ENCODE measurements around the gene KCNB1. TPM values are rescaled to one million over a fixed set of nuclear protein-coding genes. Genes with fewer than 3 reads are reported as not detected.

KCNB1 gene
- total RNA-seq, 1 experiment from 2014 or later = 0.68 TPM

DNA sequence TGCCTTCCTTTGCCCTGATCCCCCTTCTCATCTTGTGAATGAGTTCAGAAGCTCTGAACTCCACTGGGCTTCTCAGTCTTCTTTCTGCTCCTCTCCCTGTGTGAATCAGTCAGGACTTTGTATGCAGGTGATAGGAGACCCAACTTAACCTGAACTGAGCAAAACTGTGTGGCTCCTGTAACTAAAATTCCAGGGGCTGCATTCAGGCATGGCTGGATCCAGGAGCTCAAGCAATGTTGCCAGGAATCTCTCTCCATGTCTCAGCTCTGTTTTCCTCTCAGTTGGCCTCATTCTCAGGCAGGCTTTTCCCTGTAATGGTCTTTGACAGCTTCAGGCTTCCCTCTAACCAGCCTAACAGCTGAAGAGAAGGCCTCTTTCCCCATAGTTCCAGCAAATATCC lies 153.7 kb downstream of the KCNB1 start:
- Histone ChIP-seq H3K27me3 (ENCODE audit: insufficient read depth, low read length) (no peaks in the 10 kb centered on the region), H2AK5ac (ENCODE audit: insufficient read length, low read length) (no peak overlapping the region), H2AFZ (ENCODE audit: low read length) (no peak overlapping the region), H3K23me2 (ENCODE audit: insufficient read length, low read depth, low read length, poor library complexity, severe bottlenecking) (no peaks in the 10 kb centered on the region), H3K79me2 (ENCODE audit: insufficient read depth, low read length) (no peaks in the 10 kb centered on the region), H3K4me2 (ENCODE audit: insufficient read depth, insufficient read length, low read length) (no peak overlapping the region), H4K5ac (ENCODE audit: insufficient read length, low read depth, low read length) (no peak overlapping the region), H2BK15ac (ENCODE audit: low read depth, low read length) (no peak overlapping the region), H4K8ac (replicated peaks; ENCODE audit: insufficient read length, low read depth, low read length) (no peak overlapping the region), H2BK12ac (ENCODE audit: insufficient read length, low read depth, low read length) (no peak overlapping the region), H2BK120ac (ENCODE audit: low read depth, low read length, poor library complexity, severe bottlenecking) (no peak overlapping the region), H3K4me1 (ENCODE audit: insufficient read depth, low read length) (0 out of 2 replicates have a peak, but pooled peaks cover 5% of the 10 kb centered on the region), H3K23ac (ENCODE audit: insufficient read length, low read depth, low read length) (no peak overlapping the region), H3K79me1 (ENCODE audit: insufficient read depth, low read depth, low read length, poor library complexity, severe bottlenecking) (no peaks in the 10 kb centered on the region), H3K9ac (ENCODE audit: extremely low read depth, insufficient read length, low read length) (no peak overlapping the region), H4K20me1 (ENCODE audit: control insufficient read depth, insufficient read depth, insufficient read length) (no peaks in the 10 kb centered on the region), H3K14ac (ENCODE audit: insufficient read depth, low read length) (no peak overlapping the region), H3K9me3 (ENCODE audit: control insufficient read depth, low read depth, low read length) (no peaks in the 10 kb centered on the region), H3K56ac (ENCODE audit: insufficient read length, low read depth, low read length) (no peak overlapping the region), H3K27ac (ENCODE audit: insufficient read length, low read depth, low read length) (no peak overlapping the region), H2BK20ac (ENCODE audit: low read depth, low read length, poor library complexity, severe bottlenecking) (no peak overlapping the region), H2BK5ac (ENCODE audit: insufficient read length, low read length) (no peak overlapping the region), H3T11ph (ENCODE audit: low read length) (no peak overlapping the region), H4K91ac (ENCODE audit: insufficient read length, low read depth, low read length) (no peak overlapping the region), H3K18ac (ENCODE audit: insufficient read length, low read depth, low read length) (no peak overlapping the region), H3K4ac (ENCODE audit: low read depth, low read length) (no peak overlapping the region)
- peaks cover 14 to 23% of the 10 kb centered on the region in 2 experiments for H3K4me1 Mint-ChIP-seq
- H3K27me3 Mint-ChIP-seq (ENCODE audit: low read depth) = peaks cover 32% of the 10 kb centered on the region
- H3K4me3 Mint-ChIP-seq = no peak overlapping the region
- no peaks in the 10 kb centered on the region; a peak in 1 of 5 replicates for H3K9me3 Mint-ChIP-seq
- no peaks in the 10 kb centered on the region for H3K36me3 Mint-ChIP-seq (ENCODE audit: insufficient read depth in 1 of 3, low read depth in 3 of 3)
- DNase-seq = no peak
- H3K27ac Mint-ChIP-seq = no peak overlapping the region
- TF ChIP-seq, protein P1, sequence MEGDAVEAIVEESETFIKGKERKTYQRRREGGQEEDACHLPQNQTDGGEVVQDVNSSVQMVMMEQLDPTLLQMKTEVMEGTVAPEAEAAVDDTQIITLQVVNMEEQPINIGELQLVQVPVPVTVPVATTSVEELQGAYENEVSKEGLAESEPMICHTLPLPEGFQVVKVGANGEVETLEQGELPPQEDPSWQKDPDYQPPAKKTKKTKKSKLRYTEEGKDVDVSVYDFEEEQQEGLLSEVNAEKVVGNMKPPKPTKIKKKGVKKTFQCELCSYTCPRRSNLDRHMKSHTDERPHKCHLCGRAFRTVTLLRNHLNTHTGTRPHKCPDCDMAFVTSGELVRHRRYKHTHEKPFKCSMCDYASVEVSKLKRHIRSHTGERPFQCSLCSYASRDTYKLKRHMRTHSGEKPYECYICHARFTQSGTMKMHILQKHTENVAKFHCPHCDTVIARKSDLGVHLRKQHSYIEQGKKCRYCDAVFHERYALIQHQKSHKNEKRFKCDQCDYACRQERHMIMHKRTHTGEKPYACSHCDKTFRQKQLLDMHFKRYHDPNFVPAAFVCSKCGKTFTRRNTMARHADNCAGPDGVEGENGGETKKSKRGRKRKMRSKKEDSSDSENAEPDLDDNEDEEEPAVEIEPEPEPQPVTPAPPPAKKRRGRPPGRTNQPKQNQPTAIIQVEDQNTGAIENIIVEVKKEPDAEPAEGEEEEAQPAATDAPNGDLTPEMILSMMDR (conservative IDR thresholded peaks at IDR 0.05) = no peak

Measured in H9 (cell line).